GM19035 (cell line): ENCODE data around the gene KLHL30.
"Not testable (repeated sequence)": the region's sequence is repeated elsewhere in the genome, so short reads cannot be mapped to it uniquely, and the experiment has no call there.

Experiments
- ATAC-seq: cut with Tn5 transposase; IDR thresholded peaks from one replicate; pipeline ENCODE4 v1.9.1; 2021; ENCODE audit not compliant: unreplicated experiment

The KLHL30 gene

GRCh38 chr2:238160206-238161129 lies 22.0 kb downstream of the KLHL30 start:
- ATAC-seq, result no peak

DNA sequence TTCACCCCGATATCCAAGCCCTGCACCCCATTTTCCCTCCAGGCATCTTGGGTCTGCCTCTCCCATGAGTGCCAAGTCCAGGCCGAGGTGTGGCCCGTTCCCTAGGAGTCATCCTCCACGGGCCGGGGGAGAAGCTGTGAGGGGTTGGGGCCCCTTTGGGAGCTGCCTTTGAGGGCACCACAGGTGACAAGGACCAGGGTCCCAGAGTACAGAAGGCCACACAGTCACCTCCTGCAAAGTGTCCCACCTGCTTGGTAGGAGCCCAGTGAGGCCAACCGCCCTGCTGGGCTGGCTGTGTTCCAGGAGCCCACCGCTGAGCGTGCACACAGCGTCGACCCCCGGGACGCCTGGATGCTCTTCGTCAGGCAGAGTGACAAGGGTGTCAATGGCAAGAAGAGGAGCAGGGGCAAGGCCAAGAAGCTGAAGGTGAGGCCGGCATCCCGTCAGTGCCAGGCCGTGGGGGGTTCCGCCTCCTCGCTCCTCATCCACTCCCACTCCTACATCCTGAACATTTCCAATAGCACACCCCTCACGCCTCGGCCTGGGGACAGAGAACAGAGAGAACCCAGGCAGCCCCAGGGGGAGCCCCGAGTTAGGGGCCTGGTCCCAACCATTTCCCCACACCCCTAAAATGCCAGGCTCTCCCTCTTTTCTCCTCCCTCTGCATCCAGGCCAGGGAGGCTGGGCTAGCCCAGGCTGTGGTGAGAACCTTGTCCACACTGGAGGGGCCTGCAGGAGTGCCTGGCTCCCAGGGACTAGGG lies 23.0 kb downstream of the KLHL30 start:
- ATAC-seq, result no peak

- ATAC-seq, result no peak
These were observed 23.9 kb downstream of the KLHL30 start for GRCh38 chr2:238162251-238162845.

GRCh38 chr2:238162846-238163441 lies 24.5 kb downstream of the KLHL30 start:
- ATAC-seq, result no peak

DNA sequence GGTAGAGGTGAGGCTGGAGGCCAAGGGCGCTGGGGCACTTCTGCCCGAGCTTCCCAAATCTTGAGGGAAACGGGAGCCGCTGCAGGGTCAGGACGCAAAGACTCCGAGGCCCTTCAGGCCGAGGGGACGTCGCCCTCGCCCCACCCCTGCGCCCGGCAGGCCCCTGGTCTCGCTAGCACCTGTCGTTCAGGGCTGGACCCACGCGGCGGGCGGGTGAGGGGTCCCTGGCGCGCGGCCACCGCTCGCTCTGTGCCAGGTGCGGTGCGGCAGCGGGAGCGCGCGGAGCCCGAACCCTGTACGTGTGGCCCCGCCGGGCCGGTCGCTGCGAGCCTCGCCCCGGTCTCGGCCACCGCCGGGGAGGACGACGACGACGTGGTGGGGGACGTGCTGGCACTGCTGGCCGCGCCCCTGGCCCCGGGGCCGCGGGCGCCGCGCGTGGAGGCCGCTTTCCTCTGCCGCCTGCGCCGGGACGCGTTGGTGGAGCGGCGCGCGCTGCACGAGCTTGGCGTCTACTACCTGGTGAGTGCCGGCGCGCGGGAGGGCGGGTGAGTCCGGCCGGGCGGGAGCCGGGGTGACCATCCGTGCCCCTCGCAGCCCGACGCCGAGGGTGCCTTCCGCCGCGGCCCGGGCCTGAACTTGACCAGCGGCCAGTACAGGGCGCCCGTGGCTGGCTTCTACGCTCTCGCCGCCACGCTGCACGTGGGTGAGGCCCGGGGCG lies 25.2 kb downstream of the KLHL30 start:
- ATAC-seq, result no peak

- no peak for ATAC-seq
These were observed 26.4 kb downstream of the KLHL30 start for GRCh38 chr2:238164906-238165287.

GRCh38 chr2:238165288-238165921 lies 26.9 kb downstream of the KLHL30 start:
- ATAC-seq, result no peak

DNA sequence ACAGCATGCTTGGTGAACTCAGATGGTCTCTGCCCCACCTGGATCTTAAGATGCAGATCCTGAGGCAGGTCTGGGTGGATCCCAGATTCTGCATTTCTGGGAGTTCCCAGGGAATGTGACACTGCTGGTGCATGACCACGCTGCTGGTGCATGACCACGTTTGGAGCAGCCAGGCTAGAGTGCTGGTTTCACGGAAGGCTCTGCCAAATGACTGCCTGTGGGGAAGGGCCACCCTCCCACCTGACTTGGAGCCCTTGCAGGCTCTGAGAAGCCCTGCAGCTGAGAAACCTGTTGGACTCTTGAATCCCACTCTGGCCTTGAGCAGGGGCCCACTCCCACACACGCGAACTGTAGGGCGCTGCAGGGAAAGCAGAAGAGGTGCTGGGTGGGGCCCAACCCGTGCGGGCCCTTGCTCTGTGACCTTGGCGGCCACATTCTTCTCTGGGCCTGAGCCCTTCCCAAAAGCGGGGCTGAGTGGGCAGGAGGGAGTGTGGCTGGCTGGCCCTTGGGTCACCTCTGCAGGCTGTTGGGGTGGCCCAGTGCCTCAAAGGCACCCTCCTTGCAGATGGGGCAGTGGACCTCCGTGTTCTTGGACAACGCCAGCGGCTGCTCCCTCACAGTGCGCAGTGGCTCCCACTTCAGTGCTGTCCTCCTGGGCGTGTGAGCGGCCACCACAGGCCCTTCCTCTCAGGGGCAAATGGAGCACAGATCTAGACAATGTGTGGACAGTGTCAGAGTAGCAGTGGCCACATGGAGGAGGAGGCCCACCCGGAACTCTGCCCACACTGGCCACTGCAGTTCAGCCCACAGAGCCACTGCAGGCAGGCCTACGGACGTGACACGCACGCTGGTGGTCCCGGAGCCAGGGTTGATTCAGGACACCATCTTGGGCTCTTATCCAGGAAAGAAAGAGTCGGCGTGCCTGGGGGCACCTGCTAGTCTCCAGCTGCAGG lies 28.2 kb downstream of the KLHL30 start:
- ATAC-seq, result no peak

GRCh38 chr2:238167344-238167715 lies 28.9 kb downstream of the KLHL30 start:
- no peak for ATAC-seq

DNA sequence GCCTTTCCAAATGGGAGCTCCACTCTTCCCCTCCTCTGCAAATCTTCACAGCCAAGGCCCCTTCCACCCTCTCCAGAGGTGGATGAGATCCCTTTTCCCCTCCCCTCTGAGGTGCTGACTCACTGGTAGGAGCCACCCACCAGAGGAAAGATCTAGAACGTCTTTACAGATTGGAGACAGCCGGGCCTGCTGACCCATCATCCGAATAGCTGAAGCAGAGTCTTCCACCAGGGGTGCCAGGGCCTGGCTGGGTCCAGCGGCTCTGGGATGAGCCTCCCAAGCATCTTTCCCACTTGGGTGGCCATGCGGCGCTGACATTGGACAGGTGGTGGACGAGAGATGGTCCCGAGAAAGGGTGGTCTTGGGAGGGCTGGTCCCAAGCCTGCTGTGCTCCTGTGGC lies 29.3 kb downstream of the KLHL30 start:
- ATAC-seq, result no peak

DNA sequence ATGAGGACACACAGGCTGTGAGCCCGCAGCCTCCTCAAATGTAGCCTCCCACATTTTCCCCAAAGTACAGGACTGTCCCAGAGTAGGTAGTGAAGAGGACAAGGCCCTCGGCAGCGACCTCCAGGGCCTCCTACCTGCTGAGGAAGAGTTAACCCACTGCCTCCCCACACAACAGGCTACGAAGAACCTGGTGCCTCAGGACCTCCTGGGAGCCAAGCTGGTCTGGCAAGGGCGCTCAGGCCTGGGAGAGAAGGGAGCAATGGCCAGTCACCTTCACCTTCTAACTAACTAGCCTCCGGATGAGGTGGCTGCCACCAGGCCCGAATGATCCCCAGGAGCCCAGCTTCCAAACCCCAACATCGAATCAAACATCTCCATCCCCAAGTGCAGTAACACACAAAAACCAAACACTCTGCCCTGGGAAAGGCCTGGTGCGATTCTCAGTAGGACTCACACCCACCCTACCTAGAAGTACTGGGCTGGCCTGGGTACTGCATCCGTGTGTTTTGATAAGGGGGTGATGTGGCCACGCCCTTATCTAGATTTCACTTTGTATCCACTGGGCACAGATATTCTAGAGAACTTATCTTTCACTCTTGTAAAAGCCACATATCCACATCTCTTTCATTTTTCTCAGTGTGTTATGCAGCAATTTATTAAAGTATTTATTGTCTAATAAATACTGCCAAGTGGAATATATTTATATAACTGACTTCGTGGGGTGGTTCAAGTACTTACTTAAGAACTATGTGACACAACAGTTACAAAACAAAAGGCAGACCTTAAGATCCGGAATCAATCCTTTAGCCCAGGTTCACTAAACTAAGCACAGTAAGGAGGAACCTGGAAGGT lies 30.0 kb downstream of the KLHL30 start:
- ATAC-seq, result no peak

GRCh38 chr2:238169048-238169707 lies 30.7 kb downstream of the KLHL30 start:
- no peak for ATAC-seq

DNA sequence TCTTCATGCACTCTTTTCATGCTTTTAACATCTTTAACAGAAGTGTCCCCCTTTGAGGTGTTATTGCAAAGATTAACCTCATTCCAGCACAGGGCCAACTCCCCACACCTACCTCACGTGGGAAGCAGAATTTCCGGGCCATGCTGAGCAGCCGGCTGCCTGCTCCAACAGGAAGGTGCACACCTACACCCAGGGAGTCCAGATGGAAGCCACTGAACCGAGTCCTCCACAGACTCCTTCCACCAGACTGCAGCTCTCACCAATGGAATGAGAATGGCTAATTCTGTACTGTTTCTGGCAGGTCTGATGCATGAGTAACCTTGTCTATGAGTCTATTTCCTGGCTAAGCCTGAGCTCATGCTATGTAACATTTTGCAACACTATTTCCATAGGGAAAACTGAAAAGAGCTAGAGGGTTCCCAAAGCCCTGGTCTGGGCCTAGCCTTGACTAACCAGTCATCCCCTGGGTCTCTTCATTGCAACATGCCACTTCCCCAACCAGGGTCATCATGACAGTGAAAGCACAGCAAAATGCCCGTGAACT lies 31.3 kb downstream of the KLHL30 start:
- ATAC-seq, result no peak

DNA sequence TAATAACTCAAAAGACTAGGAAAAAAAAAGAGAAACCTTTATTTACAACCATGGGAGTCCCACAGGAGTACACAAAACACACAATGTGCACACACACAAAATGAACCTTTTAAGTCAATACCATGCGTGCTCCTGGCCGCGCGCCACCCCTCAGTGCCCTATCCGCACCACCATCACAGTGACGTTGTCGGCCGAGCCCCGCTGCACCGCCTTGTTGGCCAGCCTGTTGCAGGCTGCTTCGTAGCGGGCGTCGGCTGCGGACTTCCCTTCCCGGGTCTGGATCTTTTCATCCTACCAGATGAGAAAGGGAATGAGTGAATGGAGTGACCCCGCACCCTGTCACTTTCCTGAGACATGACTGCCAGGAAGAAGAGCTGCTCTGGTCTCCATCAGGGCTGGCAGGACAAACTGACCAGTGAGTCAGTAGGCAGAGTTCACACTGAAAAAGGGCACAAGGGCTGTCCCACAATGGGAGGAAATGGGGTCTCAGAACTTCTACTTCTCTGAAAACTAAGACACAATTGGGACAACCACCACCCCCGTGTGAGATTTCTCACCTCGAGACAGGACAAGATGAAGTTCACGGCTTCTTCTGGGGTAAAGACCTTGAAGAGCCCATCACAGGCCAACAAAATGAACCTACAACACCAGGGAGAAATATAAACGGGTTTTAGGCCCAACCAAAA lies 32.1 kb downstream of the KLHL30 start:
- ATAC-seq, result no peak

- not testable (repeated sequence) for ATAC-seq
These were observed 32.6 kb downstream of the KLHL30 start for GRCh38 chr2:238171072-238171431.

DNA sequence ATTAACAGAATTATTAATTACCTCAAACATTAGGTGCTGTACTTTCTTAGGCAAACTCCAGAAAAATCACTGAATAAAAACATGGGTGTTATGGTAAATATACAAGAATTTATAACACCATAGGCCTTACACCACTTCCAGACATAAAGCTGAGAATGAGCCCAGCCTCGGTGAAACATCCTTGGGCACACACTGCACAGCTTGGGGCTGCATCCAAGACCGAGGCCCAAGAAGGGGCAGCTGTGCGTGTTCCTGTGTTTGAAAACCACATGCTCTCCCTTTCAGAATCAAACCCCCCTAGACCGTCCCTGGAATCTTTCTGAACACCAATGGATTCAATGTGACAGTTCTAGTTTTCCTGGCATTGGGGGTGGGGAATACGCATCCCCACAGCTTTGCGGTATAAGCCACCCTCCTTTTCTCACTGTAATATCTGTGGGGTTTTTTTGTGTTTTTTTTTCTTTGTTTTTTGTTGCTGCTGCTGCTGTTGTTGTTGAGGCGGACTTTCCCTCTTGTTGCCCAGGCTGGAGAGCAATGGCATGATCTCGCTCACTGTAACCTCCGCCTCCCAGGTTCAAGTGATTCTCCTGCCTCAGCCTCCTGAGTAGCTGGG lies 33.2 kb downstream of the KLHL30 start:
- ATAC-seq, result no peak

GRCh38 chr2:238172439-238172838 lies 34.0 kb downstream of the KLHL30 start:
- ATAC-seq, result no peak
